Stimulated activated CD8-positive, alpha-beta memory T cell treated with anti-CD3 and anti-CD28 coated beads, Interleukin-15, amount 100 ng/mL, for 4 hours (primary cell): Measurements from ENCODE around the gene RTCA.
A peak's percentile ranks its signal among the peaks of the same experiment; 100 is the strongest.
"Not testable (repeated sequence)": the region's sequence is repeated elsewhere in the genome, so short reads cannot be mapped to it uniquely, and the experiment has no call there.

Experiments
- DNase-seq, 2 donors: peaks; one replicate each; pipeline ENCODE4 v3.0.0-alpha.2; 2020; ENCODE audit warnings: low read depth in 2 of 2

Gene RTCA

DNA sequence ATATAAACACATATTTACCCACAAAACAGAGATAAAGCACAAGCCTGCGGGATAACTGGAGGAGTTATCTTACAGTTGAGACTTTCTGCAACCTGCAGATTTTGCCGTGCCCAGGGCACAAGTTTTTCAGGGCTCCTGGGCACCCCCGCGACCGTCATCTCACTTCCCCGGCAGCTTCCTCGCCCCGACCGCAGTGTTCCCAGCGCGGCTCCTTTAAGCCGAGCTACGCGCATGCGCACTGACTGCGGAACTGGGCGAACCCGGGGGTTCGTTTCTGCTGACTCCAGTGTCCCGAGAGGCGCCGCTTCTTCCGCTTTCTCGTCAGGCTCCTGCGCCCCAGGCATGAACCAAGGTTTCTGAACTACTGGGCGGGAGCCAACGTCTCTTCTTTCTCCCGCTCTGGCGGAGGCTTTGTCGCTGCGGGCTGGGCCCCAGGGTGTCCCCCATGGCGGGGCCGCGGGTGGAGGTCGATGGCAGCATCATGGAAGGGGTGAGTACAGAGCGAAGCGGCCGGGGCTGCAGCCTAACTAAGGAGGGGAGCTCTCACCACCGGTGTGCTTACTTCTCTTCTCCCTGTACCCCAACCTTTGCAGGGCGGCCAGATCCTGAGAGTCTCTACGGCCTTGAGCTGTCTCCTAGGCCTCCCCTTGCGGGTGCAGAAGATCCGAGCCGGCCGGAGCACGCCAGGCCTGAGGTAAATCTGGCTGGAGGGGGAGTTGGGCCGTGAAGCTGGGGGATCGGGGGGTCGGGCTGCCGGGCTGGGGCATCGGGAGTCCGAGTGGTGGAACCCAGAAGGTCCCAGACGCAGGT lies at the start of gene RTCA:
Gene RTCA, plus strand, starts transcription at position 286 of the 810 bp plus-strand sequence. Its CDS starts 160 bp downstream, at position 446.
- peak; percentile 88 to 89 for DNase-seq

DNA sequence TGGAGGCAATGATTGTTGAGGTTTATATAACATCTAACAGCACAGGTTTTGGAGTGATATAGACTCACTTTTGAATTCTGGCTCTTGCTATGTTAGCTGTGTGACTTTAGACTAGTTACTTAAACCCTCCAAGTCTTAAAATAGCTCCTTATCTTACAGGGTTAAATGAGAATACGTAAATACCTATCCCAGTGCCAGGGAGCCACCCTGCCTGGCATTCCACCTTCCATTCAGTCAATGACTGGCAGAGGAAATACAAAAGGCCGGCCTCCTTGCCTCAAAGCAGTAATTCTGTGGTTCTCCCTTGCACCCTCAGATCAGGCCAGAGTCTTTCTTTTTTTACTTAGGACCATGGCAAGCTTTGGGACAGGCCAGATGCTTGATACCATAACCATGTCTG lies 48.2 kb upstream of the RTCA start:
- no peak for DNase-seq

DNA sequence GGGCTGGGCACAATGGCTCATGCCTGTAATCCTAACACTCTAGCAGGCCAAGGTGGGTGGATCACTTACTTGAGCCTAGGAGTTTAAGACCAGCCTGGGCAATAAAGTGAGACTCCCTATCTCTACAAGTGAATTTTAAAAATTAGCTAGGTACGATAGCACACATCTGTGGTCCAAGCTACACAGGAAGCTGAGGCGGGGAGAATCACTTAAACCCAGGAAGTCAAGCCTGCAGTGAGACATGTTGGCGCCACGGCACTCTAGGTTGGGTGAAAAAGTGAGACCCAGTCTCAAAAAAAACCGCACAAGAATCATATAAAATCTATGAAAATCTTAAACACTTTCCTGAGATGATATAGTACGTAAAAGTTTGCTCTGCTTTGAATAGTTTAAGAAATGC lies 46.6 kb upstream of the RTCA start:
- no peak for DNase-seq

DNA sequence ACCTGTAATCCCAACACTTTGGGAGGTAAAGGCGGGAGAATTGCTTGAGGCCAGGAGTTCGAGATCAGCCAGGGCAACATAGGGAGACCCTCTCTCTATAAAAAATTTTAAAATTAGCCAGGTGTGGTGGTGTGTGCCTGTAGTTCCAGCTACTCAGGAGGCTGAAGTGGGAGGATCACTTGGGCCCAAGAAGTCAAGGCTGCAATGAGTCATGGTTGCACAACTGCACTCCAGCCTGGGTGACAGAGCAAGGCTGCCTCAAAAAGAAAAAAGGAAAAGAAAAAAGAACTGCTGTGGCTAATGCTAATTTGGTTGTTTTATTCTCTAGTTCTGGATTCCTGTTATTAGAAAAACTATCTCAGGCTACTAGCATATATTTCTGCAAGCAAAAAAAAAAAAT lies 46.1 kb upstream of the RTCA start:
- DNase-seq, result no peak

DNA sequence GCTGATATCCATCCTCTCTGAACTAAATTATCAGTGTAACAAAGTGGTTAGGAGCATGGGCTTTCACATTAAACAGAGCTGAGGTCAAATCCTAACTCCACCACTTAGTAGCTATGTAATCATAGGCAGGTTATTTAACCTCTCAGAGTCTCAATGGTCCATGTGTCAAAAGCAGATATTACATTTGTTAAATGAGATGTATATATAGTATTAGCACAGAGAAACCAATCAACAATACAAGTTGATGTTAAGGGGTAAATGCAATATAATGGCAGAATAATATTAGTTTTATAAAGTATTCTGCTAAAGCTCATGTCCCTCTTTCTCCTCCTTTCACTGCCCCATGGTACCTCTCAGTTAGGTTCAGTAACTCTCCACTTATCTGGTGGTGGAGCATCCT lies 43.6 kb upstream of the RTCA start:
- DNase-seq, result no peak

DNA sequence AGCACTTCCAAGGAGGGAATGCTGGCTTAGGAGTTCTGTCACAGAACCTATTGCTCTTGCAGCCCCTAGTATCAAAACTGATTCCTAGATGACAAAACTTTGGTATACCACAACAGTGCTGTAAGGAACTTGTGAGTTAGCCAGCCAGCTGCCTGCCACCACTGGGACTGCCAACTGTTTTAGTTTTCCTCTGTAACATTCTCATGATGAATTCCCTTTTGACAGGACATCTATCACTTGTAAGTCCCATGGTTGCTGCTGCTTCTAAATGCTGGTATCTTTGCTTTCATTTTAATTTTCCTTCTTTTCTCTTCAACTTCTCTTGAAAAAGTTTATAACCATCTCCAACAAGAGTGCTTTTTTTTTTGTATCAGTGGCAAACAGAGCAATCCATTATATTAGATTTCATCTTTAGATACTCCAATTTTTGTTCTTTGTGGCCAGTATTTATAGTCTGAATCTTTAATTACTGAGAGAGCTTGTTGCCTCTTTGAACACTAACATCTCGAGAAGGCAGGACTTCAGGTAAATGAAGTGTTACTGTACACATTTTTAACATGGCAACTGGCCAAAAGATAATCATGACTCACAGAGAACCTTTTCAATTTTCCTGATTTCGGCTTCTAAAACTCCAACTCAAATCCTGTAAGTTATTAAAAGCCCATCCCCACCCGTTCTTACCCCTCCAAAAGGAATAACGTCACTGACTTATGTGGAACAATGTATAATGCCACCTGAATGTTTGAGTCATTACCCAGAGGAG lies 36.2 kb upstream of the RTCA start:
- no peak for DNase-seq

DNA sequence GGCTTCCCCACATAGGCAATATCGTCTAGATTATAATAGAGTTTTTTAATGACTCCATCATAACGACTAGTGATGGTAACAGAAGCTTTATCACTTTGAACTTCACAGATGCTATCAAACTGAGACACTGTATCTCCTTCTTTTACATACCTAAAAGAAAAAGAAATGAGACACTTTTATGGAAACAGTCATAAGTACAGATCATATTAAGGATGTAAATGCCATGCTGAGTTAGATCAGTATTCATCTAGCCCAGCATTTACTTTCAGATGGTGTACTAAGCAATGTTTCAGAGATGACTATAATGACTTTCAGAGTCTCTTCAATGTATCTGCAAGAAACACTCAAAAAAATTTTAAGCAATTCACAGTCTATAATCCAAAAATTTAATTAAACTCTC lies 35.3 kb upstream of the RTCA start:
- DNase-seq, result no peak

DNA sequence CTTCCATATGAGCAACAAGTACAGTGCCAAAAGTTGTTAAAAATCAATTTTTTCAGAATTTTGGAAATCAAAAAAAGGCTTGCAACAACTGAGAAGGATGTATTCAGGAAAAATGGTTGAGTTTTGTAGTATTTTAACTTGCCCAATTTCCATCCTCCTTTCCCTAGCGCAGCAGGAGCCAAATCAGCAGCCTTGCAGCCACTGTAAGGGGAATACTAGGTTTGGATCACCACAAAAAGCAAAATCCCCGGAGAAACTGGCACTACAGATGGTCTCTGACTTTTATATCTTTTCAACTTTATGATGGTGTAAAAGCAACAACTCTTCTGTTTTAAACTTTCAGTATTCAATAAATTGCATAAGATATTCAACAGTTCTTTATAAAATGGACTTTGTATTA lies 34.3 kb upstream of the RTCA start:
- no peak for DNase-seq

DNA sequence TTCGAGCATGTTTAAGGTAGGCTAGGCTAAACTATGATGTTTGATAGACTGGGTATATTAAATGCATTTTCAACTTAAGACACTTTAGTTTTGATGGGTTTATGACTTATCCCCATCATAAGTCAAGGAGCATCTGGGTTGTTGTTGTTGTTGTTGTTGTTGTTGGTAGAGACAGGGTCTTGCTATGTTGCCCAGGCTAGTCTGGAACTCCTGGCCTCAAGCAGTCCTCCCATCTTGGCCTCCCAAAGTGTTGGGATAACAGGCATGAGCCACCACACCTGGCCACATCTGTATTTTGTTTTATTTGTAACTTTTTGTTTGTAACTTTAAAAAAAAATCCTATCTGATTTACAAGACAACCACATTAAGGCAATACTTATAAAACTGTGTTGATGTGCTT lies 33.9 kb upstream of the RTCA start:
- no peak for DNase-seq

DNA sequence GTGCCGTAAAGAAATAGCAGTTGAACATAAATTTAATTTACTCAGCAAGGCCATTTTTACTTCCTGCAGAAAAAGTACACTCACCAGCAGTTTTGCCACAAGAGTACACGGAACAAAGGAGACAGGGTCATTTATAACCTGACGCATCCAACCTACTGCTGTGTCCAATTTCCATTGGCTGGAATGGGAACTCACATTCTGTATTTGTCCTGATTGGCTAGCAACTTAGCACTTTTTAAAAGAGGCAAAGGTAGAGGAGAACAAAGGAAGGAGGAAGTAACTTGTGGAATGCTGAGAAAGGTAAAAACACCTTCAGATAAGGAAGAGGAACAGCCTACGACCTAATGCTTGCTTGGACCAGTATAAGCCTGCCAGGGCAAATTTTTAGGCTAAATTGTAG lies 32.5 kb upstream of the RTCA start:
- DNase-seq, result not testable (repeated sequence)

DNA sequence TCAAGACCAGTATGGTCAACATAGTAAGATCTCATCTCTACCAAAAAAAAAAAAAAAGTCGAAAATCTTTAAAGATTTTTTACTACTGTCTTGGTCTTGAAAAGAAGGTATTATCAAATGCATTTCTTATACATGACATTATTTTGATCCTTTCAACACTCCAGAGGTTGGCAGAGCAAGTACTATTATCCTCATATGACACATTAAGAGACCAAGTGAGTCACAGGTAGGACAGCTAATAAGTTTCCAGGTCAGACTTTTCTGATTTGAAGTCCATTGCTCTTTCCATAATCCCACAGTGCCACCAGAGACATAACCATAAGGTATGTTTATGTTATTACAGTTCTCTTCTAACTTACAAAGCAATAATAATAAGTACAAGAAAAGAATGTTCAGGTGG lies 31.6 kb upstream of the RTCA start:
- no peak for DNase-seq

DNA sequence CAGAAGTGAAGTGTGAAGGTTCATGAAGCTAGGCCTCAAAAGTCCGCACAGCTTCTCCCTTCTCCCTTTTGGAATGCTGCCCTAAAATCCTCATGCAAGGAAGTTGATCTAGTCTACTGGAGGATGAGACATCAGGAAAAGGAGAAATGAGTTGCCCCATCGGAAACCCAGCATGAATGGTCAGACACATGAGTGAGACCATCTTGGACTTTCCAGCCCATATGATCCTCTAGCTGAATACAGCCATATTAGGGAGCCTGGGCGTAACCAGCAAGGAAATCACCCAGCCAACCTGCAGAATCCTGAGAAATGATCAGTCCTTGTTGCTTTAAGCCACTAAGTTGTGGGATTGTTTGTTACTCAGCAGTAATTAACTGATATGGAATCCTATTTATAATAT lies 28.9 kb upstream of the RTCA start:
- DNase-seq, result no peak

DNA sequence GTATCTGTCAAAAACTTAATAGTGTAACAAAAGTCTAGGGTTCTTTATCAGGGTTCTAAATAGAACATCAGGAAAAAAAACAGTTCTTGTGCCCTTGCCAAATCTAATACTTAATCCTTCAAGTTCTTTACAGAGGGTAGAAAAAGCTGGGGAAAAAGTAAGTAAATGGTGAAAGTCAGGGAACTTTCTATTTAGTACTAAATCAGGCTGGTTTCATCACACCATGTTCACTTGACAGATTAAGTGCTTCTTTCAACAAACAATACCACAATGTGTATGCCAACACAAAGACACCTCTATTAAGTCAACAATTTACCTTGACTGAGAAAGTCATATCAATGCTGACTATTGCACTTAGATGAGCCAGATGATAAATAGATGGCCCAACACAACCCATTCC lies 26.1 kb upstream of the RTCA start:
- DNase-seq, result no peak

DNA sequence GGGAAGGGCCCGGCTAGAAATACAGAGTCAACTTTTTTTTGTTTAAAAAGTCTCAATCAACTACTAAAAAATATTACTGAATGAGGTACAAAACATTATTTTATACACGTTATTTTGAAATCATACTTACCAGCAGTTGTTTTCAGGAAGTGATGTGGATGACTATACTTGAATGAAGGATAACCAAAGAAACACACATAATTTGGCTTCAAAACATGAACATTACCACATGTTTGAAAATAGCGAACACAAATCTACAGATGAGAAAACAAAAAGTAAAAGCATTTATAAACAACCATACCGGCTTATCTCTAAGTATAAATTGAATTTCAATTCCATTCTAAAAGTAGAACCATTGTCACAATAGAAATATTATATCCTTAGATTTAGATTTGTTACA lies 25.4 kb upstream of the RTCA start:
- DNase-seq, result no peak

DNA sequence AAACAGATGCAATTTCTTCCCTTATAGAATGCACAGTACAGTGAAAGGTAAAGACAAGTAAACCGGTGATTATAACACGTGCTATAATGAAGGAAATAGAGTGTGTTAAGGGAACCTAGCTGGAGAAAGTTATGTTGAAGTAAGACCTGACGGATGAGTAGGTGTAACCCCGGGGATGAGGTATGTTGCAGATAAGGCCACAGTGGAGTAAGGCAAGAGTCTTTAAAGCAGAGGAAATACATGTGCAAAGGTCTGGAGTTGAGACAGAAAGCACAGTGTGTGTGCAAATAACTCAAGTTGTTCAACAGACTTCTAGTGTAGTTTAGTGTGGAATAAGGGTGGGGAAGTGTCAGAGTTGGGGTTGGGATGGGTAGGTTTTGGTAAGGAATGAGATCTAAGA lies 19.3 kb upstream of the RTCA start:
- DNase-seq, result no peak

DNA sequence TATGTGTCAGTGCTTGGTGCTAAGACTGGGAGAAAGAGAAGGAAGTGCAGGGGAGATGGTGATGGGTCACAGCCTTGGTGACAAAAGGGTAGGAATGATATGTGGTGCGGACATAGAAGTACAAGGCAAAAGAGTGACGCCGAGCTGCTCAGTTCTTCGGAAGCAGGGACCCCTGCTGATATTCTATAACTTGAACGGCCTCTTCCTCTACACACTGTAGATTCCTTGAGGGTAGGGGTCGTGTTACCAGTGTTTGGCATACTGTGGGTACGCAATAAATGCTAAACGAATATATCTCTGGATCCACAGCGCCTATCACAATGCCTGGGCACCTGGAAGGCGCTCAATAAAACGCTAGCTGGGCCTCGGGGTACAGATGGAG lies 16.9 kb upstream of the RTCA start:
- no peak for DNase-seq

DNA sequence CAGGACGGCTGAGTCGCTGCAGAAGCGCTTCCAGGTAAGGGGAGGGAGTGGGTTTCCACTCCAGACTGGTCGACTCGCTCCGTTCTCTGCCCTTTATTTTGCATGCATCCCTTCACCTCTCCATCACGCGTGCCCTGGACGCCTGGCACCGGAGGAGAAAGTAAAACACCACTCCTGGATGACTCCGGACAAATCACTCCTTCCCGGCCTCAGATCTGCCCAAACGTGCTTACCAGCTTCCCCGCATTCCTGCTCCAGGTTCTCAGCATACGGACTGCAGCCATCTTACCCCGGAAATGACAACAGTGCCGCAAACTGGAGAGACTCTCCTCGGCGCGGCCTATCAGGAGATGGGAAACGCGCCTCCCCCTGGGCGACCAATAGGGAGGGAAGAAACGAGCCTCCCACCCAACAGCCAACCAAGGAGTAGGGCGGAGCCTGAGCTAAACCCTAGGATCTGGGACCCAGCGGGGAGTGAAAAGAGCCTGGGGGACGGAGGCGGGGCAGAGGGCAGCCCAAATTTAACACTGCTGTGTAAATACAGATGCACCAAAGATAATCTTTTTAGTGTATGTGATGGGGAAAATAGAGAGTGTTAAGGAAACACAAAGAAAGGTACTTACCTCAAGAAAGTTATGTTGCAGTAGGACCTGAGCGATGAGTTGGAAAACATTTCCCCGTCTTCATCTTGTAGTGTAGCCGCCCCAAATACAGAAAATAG lies 16.3 kb upstream of the RTCA start, which contains the start of gene DBT:
Gene DBT, minus strand, starts transcription at position 298 of the 721 bp plus-strand sequence. Its CDS starts 14 bp downstream, at position 284.
- DNase-seq, result peak; percentile 73 to 88

DNA sequence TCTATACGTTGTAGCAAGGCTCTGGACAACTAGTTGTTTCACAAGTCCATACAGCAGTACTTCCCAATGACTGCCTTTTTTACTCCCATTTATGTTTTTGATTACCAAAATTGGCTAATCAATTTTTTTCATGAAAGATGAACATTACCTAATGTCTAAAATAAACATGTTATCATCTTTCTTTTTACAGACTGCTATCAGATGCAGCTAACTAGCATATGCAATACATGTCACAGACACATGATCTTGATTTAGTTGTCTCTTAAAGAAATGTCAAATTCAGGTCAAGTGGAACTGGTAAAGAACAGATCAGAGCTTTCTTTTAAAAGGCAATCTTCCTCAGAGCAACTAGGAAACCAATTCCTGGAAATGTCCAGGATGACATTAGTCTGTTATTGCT lies 15.8 kb upstream of the RTCA start:
- DNase-seq, result no peak

DNA sequence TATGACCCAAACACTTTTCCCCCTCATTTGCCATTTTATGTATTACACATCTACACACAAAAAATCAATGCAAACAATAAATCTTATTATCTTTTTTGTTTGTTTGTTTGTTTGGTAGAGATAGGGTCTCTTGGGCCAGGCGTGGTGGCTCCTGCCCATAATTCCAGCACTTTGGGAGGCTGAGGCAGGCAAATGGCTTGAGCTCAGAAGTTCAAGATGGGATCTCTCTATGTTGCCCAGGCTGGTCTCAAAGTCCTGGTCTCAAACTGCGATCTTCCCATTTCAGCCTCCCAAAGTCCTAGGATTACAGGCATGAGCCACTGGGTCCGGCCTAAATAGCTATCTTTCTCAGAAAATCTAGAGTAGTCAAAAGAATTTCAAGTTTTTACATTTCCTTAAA lies 15.2 kb upstream of the RTCA start:
- no peak for DNase-seq

DNA sequence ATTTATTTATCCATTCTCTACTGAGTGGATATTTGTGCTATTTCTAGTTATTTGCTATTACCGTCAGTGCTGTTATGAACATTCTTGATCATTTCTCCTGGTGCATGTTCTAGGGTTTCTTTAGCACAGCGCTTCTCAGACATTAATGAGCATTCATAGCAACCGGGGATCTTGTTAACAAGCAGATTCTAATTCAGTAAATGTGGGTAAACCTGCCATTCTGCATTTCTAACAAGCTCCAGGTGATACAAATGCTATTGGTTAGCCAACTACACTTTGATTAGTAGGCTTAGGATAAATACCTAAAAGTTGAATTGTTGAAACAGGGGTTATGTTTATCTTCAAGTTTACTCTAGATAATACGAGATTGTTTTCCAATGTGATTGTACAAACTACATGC lies 13.1 kb upstream of the RTCA start:
- no peak for DNase-seq

DNA sequence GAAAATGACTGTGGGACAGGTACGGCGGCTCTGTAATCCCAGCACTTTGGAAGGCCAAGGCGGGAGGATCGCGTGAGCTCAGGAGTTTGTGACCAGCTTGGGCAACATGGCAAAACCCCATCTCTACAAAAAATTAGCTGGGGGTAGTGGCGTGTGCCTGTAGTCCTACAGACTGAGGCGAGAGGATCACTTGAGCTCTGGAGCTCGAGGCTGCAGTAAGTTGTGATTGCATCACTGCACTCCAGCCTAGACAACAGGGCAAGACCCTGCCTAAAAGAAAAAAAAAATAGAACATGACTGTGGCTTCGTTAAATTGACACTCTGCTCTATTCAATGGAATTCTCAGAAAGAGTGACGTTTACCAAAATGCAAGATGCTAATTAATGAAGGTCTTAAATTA lies 12.5 kb upstream of the RTCA start:
- DNase-seq, result no peak

DNA sequence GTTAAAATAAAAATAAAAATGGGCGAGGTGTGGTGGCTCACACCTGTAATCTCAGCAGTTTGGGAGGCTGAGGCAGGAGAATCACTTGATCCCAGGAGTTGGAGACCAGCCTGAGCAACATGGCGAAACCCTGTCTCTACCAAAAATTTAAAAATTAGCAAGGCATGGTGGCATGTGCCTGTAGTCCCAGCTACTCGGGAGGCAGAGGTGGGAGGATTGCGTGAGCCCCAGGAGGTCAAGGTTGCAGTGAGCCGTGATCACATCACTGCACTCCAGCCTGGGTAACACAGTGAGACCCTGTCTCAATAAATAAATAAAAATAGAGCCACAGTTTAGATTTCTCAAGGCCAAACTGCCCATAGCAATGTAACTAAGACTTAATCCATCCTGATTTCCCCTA lies 9.7 kb upstream of the RTCA start:
- not testable (repeated sequence) for DNase-seq

DNA sequence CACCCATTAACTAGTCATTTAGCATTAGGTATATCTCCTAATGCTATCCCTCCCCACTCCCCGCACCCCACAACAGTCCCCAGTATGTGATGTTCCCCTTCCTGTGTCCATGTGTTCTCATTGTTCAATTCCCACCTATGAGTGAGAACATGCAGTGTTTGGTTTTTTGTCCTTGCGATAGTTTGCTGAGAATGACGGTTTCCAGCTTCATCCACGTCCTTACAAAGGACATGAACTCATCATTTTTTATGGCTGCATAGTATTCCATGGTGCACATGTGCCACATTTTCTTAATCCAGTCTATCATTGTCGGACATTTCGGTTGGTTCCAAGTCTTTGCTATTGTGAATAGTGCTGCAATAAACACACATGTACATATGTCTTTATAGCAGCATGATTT lies 7.6 kb upstream of the RTCA start:
- DNase-seq, result not testable (repeated sequence)
